Measurements from ENCODE around the gene MERTK. TPM values are rescaled to one million over a fixed set of nuclear protein-coding genes. Genes with fewer than 3 reads are reported as not detected.

Gene MERTK
- total RNA-seq, 1 experiment from 2014 or later, result 39.2 TPM

- Mint-ChIP-seq H3K4me3 (ENCODE audit: unreplicated experiment) (no peak overlapping the region), H3K27ac (ENCODE audit: unreplicated experiment) (no peak overlapping the region), H3K9me3 (ENCODE audit: unreplicated experiment) (no peaks in the 10 kb centered on the region), H3K36me3 (ENCODE audit: insufficient read depth, unreplicated experiment) (peaks cover 89% of the 10 kb centered on the region), H3K4me1 (ENCODE audit: low read depth, unreplicated experiment) (peaks cover 31% of the 10 kb centered on the region), H3K27me3 (ENCODE audit: insufficient read depth, unreplicated experiment) (no peaks in the 10 kb centered on the region)
- peaks cover 5% of the 10 kb centered on the region for H3K36me3 ChIP-seq (ENCODE audit: control insufficient read depth, insufficient read depth, low read length)
- CTCF ChIA-PET, result no interaction called here
- TF ChIP-seq, protein P1, sequence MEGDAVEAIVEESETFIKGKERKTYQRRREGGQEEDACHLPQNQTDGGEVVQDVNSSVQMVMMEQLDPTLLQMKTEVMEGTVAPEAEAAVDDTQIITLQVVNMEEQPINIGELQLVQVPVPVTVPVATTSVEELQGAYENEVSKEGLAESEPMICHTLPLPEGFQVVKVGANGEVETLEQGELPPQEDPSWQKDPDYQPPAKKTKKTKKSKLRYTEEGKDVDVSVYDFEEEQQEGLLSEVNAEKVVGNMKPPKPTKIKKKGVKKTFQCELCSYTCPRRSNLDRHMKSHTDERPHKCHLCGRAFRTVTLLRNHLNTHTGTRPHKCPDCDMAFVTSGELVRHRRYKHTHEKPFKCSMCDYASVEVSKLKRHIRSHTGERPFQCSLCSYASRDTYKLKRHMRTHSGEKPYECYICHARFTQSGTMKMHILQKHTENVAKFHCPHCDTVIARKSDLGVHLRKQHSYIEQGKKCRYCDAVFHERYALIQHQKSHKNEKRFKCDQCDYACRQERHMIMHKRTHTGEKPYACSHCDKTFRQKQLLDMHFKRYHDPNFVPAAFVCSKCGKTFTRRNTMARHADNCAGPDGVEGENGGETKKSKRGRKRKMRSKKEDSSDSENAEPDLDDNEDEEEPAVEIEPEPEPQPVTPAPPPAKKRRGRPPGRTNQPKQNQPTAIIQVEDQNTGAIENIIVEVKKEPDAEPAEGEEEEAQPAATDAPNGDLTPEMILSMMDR (IDR thresholded peaks at IDR 0.05; ENCODE audit: insufficient read depth in 1 of 2, low read depth in 1 of 2, low read length in 1 of 2, severe bottlenecking in 1 of 2, unreplicated experiment in 1 of 2), result no peak
- POLR2A ChIA-PET, result no interaction called here
- H3K27me3 ChIP-seq (replicated peaks; ENCODE audit: control insufficient read depth, insufficient read depth, low read length), result no peaks in the 10 kb centered on the region
- H3K9me3 ChIP-seq, result no peaks in the 10 kb centered on the region
- peaks cover 19% of the 10 kb centered on the region for H3K4me1 ChIP-seq
- no peak for DNase-seq
- H3K4me3 ChIP-seq (ENCODE audit: low read depth, low read length), result no peak overlapping the region
- intact Hi-C loops (cut with micrococcal nuclease; ENCODE audit: unreplicated experiment), result no loop called here
- BruUV-seq (replicated peaks), result no TSS peak
Observed at GRCh38 chr2:112023707-112024106, 125.3 kb downstream of the MERTK start.

GRCh38 chr2:112024231-112024630, 125.8 kb downstream of the MERTK start:
- H3K27me3 ChIP-seq (replicated peaks; ENCODE audit: control insufficient read depth, insufficient read depth, low read length), result no peaks in the 10 kb centered on the region
- ChIA-PET CTCF (no interaction called here), POLR2A (no interaction called here)
- no peak overlapping the region for H3K27ac Mint-ChIP-seq (ENCODE audit: unreplicated experiment)
- peaks cover 5% of the 10 kb centered on the region for H3K36me3 ChIP-seq (ENCODE audit: control insufficient read depth, insufficient read depth, low read length)
- H3K4me1 Mint-ChIP-seq (ENCODE audit: low read depth, unreplicated experiment), result peaks cover 26% of the 10 kb centered on the region
- no peak overlapping the region for H3K4me3 ChIP-seq (ENCODE audit: low read depth, low read length)
- H3K27me3 Mint-ChIP-seq (ENCODE audit: insufficient read depth, unreplicated experiment), result no peaks in the 10 kb centered on the region
- TF ChIP-seq, protein P1 (IDR thresholded peaks at IDR 0.05; ENCODE audit: insufficient read depth in 1 of 2, low read depth in 1 of 2, low read length in 1 of 2, severe bottlenecking in 1 of 2, unreplicated experiment in 1 of 2), result no peak
- H3K9me3 ChIP-seq, result no peaks in the 10 kb centered on the region
- intact Hi-C loops (cut with micrococcal nuclease; ENCODE audit: unreplicated experiment), result no loop called here
- H3K36me3 Mint-ChIP-seq (ENCODE audit: insufficient read depth, unreplicated experiment), result peaks cover 84% of the 10 kb centered on the region
- no peak for DNase-seq
- no TSS peak for BruUV-seq (replicated peaks)
- no peak overlapping the region for H3K4me3 Mint-ChIP-seq (ENCODE audit: unreplicated experiment)
- no peaks in the 10 kb centered on the region for H3K9me3 Mint-ChIP-seq (ENCODE audit: unreplicated experiment)
- peaks cover 17% of the 10 kb centered on the region for H3K4me1 ChIP-seq

- Histone ChIP-seq H3K36me3 (ENCODE audit: control insufficient read depth, insufficient read depth, low read length) (peaks cover 5% of the 10 kb centered on the region), H3K4me1 (peaks cover 10% of the 10 kb centered on the region; the same call in 1 of the 2 replicates), H3K27me3 (replicated peaks; ENCODE audit: control insufficient read depth, insufficient read depth, low read length) (no peaks in the 10 kb centered on the region), H3K4me3 (ENCODE audit: low read depth, low read length) (no peak overlapping the region), H3K9me3 (no peaks in the 10 kb centered on the region)
- H3K4me1 Mint-ChIP-seq (ENCODE audit: low read depth, unreplicated experiment), result peaks cover 19% of the 10 kb centered on the region
- BruUV-seq (replicated peaks), result no TSS peak
- H3K27ac Mint-ChIP-seq (ENCODE audit: unreplicated experiment), result no peak overlapping the region
- ChIA-PET CTCF (no interaction called here), POLR2A (no interaction called here)
- no peaks in the 10 kb centered on the region for H3K9me3 Mint-ChIP-seq (ENCODE audit: unreplicated experiment)
- H3K4me3 Mint-ChIP-seq (ENCODE audit: unreplicated experiment), result no peak overlapping the region
- no peaks in the 10 kb centered on the region for H3K27me3 Mint-ChIP-seq (ENCODE audit: insufficient read depth, unreplicated experiment)
- TF ChIP-seq, protein P1 (IDR thresholded peaks at IDR 0.05; ENCODE audit: insufficient read depth in 1 of 2, low read depth in 1 of 2, low read length in 1 of 2, severe bottlenecking in 1 of 2, unreplicated experiment in 1 of 2), result no peak
- H3K36me3 Mint-ChIP-seq (ENCODE audit: insufficient read depth, unreplicated experiment), result peaks cover 82% of the 10 kb centered on the region
- intact Hi-C loops (cut with micrococcal nuclease; ENCODE audit: unreplicated experiment), result no loop called here
- no peak for DNase-seq
Observed at GRCh38 chr2:112024896-112025491, 126.6 kb downstream of the MERTK start.

All from Caco-2 (cell line).